Chondrocyte (in vitro differentiated cells): ENCODE data around the gene SRSF4. TPM values are rescaled to one million over a fixed set of nuclear protein-coding genes. Genes with fewer than 3 reads are reported as not detected.
"Not testable (repeated sequence)": the region's sequence is repeated elsewhere in the genome, so short reads cannot be mapped to it uniquely, and the experiment has no call there.

Experiments used
- DNase-seq: peaks from one replicate; pipeline ENCODE4 v3.0.0; 2021; ENCODE audit warnings: mixed read lengths, low spot score
- H3K27ac Mint-ChIP-seq: one replicate; pipeline ENCODE4 v1.8.0; 2021; ENCODE audit warnings: mild to moderate bottlenecking, moderate library complexity, mixed read lengths; ENCODE audit not compliant: unreplicated experiment
- H3K27me3 Mint-ChIP-seq: 2 replicates; pipeline ENCODE4 v1.8.0; 2021; ENCODE audit warnings: low read depth, mixed read lengths
- H3K36me3 Mint-ChIP-seq: 2 replicates; pipeline ENCODE4 v1.8.0; 2021; ENCODE audit warnings: low read depth, mixed read lengths
- H3K4me1 Mint-ChIP-seq: 2 replicates; pipeline ENCODE4 v1.8.0; 2021; ENCODE audit warnings: low read depth, mild to moderate bottlenecking, mixed read lengths
- H3K4me3 Mint-ChIP-seq: one replicate; pipeline ENCODE4 v1.8.0; 2021; ENCODE audit warnings: mild to moderate bottlenecking, moderate library complexity, mixed read lengths; ENCODE audit not compliant: unreplicated experiment
- H3K9me3 Mint-ChIP-seq: 2 replicates; pipeline ENCODE4 v1.8.0; 2021; ENCODE audit warnings: low read depth, mixed read lengths
- total RNA-seq: library from RNA; stranded (reverse); gene quantifications from 3 replicates; pipeline ENCODE4 v1.2.1, GENCODE V29; 2021
- TF ChIP-seq, protein P1 (sequence below): fragments of 200-600 bp; sonication (generic); IDR thresholded peaks from 2 replicates; pipeline ENCODE4 v1.5.0; 2021; ENCODE audit warnings: antibody characterized with exemption, mild to moderate bottlenecking, moderate library complexity

The SRSF4 gene
- total RNA-seq, 1 donor from 2014 or later: 49.1 TPM

- H3K4me3 Mint-ChIP-seq: no peak overlapping the region
- TF ChIP-seq, protein P1, sequence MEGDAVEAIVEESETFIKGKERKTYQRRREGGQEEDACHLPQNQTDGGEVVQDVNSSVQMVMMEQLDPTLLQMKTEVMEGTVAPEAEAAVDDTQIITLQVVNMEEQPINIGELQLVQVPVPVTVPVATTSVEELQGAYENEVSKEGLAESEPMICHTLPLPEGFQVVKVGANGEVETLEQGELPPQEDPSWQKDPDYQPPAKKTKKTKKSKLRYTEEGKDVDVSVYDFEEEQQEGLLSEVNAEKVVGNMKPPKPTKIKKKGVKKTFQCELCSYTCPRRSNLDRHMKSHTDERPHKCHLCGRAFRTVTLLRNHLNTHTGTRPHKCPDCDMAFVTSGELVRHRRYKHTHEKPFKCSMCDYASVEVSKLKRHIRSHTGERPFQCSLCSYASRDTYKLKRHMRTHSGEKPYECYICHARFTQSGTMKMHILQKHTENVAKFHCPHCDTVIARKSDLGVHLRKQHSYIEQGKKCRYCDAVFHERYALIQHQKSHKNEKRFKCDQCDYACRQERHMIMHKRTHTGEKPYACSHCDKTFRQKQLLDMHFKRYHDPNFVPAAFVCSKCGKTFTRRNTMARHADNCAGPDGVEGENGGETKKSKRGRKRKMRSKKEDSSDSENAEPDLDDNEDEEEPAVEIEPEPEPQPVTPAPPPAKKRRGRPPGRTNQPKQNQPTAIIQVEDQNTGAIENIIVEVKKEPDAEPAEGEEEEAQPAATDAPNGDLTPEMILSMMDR: no peak
- H3K27ac Mint-ChIP-seq: no peak overlapping the region
- no peaks in the 10 kb centered on the region for H3K9me3 Mint-ChIP-seq
- peaks cover 24% of the 10 kb centered on the region for H3K36me3 Mint-ChIP-seq
- no peak for DNase-seq
- no peaks in the 10 kb centered on the region for H3K27me3 Mint-ChIP-seq
- H3K4me1 Mint-ChIP-seq: peaks cover 8% of the 10 kb centered on the region
These were observed 39.0 kb downstream of the SRSF4 start for GRCh38 chr1:29142714-29143113.

DNA sequence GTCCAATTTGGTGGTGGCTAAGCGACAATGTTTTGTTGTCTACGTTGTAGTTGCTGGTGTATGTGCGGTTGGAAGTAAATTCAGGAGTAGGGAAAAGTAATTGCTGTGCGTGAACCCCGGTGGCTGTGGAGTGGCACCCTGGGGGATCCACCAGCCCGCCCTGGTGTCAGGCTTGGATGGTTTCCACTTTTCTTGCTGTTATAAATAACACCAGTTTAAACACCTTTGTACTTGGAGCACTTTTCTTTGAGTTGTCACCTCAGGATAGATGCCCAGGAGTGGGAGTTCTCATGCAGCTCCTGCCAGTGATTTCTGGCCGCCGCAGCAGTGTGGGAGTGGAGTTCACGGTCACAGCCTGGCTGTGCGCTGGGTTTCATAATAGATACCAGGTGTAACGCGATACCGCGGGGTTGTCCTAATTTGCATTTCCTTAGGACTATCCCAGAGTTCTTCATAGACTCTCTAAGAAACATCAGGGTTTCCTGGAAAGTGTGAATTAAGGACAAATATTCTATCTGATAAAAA is 45.2 kb downstream of the SRSF4 start:
- H3K4me3 Mint-ChIP-seq: no peak overlapping the region
- no peaks in the 10 kb centered on the region for H3K4me1 Mint-ChIP-seq
- no peak overlapping the region for H3K27ac Mint-ChIP-seq
- no peaks in the 10 kb centered on the region for H3K36me3 Mint-ChIP-seq
- H3K27me3 Mint-ChIP-seq: no peaks in the 10 kb centered on the region
- DNase-seq: peak; percentile 48
- TF ChIP-seq, protein P1: no peak
- no peaks in the 10 kb centered on the region for H3K9me3 Mint-ChIP-seq

- no peak for DNase-seq
- TF ChIP-seq, protein P1: no peak
- Mint-ChIP-seq H3K27me3 (no peaks in the 10 kb centered on the region), H3K36me3 (no peaks in the 10 kb centered on the region), H3K9me3 (no peaks in the 10 kb centered on the region), H3K27ac (no peak overlapping the region), H3K4me3 (no peak overlapping the region), H3K4me1 (no peaks in the 10 kb centered on the region)
These were observed 47.0 kb downstream of the SRSF4 start for GRCh38 chr1:29134695-29135028.

GRCh38 chr1:29133861-29134694 is 47.6 kb downstream of the SRSF4 start:
- H3K9me3 Mint-ChIP-seq: no peaks in the 10 kb centered on the region

DNA sequence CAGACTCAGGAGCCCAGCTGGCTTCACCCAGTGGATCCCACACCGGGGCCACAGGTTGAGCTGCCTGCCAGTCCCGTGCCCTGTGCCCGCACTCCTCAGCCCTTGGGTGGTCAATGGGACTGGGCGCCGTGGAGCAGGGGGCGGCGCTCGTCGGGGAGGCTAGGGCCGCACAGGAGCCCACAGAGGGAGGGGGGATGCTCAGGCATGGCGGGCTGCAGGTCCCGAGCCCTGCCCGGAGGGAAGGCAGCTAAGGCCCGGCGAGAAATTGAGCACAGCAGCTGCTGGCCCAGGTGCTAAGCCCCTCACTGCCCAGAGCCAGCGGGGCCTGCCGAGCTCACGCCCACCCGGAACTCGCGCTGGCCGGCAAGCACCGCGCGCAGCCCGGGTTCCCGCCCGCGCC is 50.6 kb downstream of the SRSF4 start:
- H3K36me3 Mint-ChIP-seq, H3K9me3 Mint-ChIP-seq, H3K27me3 Mint-ChIP-seq, DNase-seq, H3K27ac Mint-ChIP-seq, H3K4me3 Mint-ChIP-seq, H3K4me1 Mint-ChIP-seq: not testable (repeated sequence)

More at GRCh38 chr1:29133861-29134694, 47.6 kb downstream of the SRSF4 start:
- H3K4me3 Mint-ChIP-seq: no peak overlapping the region
- H3K36me3 Mint-ChIP-seq: no peaks in the 10 kb centered on the region
- H3K27ac Mint-ChIP-seq: no peak overlapping the region
- TF ChIP-seq, protein P1: no peak
- no peaks in the 10 kb centered on the region for H3K4me1 Mint-ChIP-seq
- peak; percentile 68 for DNase-seq
- no peaks in the 10 kb centered on the region for H3K27me3 Mint-ChIP-seq

DNA sequence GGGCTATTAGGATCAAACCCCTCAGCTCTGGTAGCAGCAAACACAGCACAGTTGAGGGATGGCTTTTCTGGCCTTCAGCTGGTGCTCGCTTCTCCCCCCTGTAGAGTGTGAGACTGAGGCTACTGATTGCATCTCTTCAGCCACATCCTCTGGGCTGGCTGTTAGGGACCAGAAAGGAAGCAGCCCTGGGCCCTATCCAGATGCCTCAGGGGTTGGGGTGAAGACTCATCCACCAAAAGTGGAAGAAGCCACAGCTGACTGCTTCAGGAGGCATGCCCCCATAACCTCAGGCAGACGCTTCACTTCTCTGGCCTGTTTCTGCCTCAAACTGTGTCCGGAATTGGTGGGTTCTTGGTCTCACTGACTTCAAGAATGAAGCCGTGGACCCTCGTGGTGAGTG is 51.8 kb downstream of the SRSF4 start:
- H3K27ac Mint-ChIP-seq: no peak overlapping the region
- H3K27me3 Mint-ChIP-seq: no peaks in the 10 kb centered on the region
- H3K9me3 Mint-ChIP-seq: no peaks in the 10 kb centered on the region

More for the DNA sequence above, 51.8 kb downstream of the SRSF4 start:
- TF ChIP-seq, protein P1: no peak
- Mint-ChIP-seq H3K4me3 (no peak overlapping the region), H3K36me3 (no peaks in the 10 kb centered on the region), H3K4me1 (peaks cover 10% of the 10 kb centered on the region)
- no peak for DNase-seq
